GM19455 (cell line): ENCODE measurements around the gene FMN2.
"Not testable (repeated sequence)": the region's sequence is repeated elsewhere in the genome, so short reads cannot be mapped to it uniquely, and the experiment has no call there.

Source experiments
- ATAC-seq: cut with Tn5 transposase; IDR thresholded peaks from one replicate; pipeline ENCODE4 v1.9.1; 2021; ENCODE audit not compliant: unreplicated experiment

The FMN2 gene

DNA sequence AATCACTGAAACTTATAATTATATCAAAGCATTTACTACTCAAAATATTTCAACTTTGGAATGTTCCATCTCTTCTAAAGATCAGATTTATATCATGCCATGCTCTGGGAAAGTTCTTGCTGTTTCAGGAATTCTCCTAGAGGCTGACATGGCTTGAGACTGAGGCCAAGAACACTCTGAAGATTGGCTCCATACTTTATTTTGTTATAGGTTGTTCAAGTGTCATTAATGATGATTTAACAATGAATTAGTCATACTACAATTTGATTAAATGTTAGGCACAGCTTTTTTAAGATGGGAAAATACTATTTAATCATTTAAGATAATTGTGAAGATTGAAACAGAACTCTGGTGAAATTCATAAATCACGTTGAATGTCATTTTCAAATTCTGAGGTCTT is 264.9 kb downstream of the FMN2 start:
- ATAC-seq = no peak

DNA sequence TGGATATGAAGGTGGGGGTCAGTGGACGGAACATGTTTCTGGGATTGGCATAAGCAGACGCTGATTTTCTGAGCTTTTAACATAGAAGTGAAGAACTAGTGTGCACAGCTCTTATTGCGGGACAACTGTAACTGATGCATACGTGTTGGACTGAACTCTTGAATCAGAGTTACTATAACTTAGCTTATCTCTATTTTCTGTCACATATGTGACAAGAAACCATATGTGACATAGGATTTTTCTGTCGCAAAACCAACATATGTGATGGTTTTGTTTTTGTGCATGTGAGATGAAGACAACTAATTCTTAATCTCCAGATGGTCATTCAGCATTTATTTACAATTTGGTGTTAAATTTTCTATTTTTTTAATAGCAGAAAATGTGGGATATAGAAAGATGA is 270.4 kb downstream of the FMN2 start:
- ATAC-seq = no peak

DNA sequence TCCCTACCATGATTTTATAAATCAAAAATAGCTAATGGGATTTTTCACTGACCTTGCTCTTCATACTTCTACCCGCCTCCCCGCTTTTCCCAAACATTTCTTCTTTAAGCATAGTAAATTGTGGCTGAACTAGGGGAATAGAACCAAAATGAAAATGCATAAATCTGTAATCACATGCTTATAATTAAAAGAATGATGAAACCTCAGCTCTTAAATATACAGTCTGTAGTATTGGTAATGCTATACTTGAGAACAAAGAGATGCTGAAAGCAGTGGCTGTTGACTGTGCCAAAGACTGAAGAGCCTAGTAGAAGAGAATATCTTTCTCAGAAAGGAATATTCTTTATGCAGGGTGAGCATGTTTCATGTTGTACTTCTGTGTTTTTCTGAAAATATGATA is 271.1 kb downstream of the FMN2 start:
- ATAC-seq = no peak

DNA sequence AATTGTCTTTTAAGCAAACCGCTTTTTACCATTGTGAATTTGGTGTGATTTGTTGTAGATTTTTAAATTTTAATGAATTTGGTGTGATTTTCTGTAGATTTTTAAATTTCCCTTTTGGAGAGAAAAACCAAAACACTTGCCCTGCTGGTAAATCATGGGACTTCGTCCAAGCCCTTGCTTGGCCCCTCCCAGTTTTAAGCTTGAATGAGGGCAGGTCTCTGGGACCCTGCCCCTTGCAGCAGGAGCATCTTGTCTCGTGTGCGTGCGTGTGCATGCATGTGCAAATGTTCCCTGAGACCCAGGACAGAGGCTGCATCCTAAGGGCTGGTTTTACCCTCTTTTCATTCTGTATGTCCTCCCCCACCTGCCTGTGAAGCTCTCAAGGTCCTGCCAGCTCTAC is 271.6 kb downstream of the FMN2 start:
- ATAC-seq = no peak

GRCh38 chr1:240363914-240364313 is 272.2 kb downstream of the FMN2 start:
- no peak for ATAC-seq

GRCh38 chr1:240366636-240367035 is 275.0 kb downstream of the FMN2 start:
- no peak for ATAC-seq

GRCh38 chr1:240385551-240385950 is 293.9 kb downstream of the FMN2 start:
- no peak for ATAC-seq

DNA sequence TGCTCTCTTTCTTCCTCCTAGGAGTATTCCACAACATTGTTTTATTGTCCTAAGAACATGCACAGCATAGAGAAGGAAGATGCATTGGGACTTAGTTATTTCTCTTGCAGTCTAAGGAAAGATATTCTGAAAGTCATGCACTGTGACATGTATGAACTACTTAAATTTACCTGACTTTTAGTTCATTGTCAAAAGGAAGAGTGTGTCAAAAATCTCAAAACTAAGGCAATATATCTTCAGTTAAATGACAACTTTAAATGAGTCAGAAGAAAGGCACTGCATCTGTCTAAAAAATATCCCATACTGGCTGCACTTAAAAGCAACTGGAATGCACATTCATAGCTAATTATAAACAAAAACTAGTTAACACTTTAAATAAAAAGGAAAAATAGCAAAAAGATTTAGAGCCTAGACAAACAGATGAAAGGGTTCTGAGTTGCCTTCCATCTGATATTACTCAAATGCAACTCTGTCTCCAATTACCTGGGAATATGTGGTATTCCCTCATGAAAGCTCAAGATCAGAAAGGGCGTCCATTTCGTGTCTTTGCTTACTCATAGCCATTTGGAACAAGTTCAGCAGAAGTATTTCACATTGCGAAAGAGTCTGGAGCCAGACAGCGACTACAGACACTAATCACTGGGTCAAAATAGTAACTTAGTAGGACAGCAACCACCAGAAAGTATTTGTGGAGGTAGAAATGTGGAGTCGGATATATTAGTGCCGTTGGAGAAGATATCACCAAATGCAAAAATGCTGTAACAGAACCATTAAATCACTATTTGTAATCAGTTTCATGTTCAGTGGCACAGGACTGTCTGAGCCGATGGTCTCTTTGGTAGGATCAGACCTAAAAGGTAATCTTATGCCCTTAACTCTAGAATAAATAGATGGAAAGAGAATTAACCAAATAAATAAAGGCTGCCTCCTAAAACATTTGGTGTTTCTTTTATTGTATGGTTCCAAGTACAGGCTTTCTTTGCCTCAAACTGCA is 294.6 kb downstream of the FMN2 start:
- no peak for ATAC-seq

GRCh38 chr1:240387051-240387450 is 295.4 kb downstream of the FMN2 start:
- ATAC-seq = no peak

DNA sequence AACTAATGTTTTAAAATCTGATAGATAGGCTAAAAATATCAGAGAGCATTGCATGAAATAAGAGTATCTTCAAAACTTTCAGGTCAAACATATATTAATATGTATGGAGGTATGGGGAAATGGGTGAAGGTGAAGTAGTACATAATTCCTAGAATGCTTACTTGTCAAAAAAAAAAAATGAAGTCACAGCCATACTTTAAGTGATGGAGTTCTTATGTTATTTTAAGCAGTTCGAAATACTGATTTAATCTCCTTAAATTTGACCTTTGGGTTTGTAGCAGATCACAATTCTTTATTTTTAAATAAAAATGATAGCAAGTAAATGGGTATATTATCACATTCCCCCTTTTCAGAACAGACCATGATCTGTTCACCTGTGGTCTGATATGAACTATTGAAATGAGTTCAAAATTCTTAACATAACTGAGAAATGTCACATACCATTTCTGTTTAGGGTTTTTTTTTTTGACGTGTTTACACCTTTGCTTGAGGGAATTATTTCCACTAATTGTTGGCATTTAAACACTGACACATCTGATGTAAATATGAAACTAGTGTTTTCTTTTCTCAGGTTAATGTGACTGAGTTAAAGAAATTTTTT is 300.1 kb downstream of the FMN2 start:
- no peak for ATAC-seq

DNA sequence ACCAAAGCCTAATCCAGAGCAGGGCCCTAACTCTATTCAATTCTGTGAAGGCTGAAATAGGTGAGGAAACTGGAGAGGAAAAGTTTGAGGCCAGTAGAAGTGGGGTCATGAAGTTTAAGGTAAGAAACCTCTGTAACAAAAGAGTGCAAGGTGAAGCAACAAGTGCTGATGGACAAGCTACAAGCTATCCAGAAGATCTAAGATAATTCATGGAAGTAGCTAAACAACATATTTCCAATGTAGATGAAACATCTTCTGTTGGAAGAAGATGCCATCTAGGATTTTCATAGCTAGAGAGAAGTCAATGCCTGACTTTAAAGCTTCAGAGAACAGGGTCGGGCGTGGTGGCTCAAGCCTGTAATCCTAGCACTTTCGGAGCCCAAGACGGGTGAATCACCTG is 302.7 kb downstream of the FMN2 start:
- no peak for ATAC-seq

GRCh38 chr1:240395336-240395735 is 303.7 kb downstream of the FMN2 start:
- no peak for ATAC-seq

DNA sequence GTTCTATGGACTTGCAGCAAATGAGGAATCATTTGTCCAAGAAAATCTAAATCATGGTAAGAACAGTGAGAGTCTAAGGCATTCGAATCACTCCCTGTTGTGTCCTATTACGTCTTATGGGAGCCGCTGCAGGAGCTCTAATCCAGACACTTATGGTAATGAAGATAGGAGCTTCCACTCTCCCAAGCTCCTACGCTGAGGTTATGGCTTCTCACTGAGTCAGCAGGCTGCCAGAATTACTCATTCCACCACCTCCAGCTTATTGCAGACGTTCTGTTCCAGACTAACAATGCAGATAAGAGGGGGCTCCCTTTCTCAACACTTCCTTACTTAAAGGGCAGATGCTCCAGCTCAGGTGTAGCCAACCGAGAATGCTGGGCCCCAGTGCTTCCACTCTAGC is 307.7 kb downstream of the FMN2 start:
- no peak for ATAC-seq

GRCh38 chr1:240401731-240402130 is 310.0 kb downstream of the FMN2 start:
- no peak for ATAC-seq

DNA sequence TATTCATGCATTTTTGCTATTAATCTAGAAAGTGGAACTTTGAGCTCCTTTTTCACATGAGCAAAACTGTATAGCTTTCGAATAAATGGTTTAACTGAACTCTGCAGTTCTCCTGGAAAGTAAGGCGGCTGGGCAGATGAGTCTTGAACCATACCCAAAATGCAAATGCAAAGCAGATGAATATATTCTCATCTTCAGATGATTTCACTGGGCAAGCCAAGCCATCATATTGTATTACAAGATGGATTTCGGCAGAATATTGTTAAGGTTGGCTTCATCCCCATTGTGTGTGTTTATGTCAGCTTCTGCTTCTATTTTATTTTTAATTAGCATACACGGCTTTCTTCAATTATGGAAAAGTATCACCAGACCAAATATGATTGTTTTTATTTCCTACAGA is 310.6 kb downstream of the FMN2 start:
- ATAC-seq = no peak

GRCh38 chr1:240404286-240404685 is 312.6 kb downstream of the FMN2 start:
- ATAC-seq = no peak

DNA sequence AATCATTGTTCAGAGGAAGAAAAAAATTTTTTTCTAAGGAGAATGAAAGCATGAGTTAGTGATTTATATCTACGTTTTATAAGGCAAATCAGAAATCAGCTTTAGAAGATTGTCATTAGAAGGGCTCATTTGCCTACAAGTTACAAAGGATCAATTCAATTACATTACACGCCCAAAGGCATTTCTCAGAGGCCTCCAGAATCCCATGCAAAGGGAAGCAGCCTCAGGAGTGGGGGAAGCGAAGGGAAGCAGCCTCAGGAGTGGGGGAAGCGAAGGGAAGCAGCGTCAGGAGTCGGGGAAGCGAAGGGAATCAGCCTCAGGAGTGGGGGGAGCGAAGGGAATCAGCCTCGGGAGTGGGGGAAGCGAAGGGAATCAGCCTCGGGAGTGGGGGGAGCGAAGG is 314.1 kb downstream of the FMN2 start:
- ATAC-seq = no peak

DNA sequence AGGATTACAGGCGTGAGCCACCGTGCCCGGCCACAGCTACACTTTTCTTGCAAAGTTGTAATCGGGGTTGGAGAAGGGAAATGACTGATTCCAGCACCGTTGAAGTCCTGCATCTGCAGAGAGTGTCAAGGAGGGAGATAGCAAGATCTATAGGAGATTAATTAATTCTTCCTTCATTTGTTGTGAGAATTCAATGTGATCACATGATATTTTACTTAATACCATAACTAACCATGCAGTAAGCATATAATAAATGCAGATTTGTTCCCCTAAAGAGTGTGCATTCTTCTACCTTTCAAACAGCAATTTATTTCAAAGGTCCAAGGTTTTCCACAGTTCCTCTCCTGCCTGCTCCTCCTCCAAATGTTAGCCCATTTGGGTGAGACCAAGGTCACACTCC is 315.7 kb downstream of the FMN2 start:
- no peak for ATAC-seq

DNA sequence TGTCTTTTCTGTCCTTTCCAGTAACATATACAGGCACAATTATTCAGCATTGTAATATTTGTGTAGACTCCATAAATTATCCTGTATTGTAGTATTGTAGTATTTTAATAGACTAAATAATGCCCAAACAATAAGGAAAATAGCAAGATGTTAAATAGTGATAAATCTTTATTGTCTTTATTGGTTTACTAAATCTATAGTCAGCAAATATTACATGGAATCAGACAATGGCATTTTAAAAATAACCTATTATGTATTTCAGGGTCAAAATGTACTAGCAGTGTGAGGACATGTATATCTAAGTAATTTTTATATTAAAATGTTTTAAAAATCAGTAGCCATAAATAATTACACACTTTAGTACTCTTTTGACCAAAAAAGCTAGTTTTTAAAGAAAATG is 317.9 kb downstream of the FMN2 start:
- ATAC-seq = no peak

DNA sequence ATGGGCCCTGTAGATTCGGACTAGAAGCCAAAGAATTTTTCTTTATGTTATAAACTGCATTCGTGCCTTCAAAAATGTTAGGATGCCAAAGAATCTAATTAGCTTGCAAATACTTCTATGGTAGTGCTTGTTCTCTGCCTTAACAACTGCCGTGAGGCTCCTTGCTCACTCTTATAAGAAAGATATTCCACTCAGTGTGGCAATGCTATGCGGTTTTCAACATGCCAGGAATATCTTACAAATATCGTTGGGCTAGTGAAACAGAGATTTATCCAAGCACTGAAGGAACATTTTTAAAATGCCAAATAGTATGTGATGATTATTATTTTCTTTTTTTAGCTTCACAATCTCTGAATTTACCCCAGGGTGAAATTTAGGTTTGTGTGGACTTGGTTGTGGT is 322.0 kb downstream of the FMN2 start:
- ATAC-seq = no peak

DNA sequence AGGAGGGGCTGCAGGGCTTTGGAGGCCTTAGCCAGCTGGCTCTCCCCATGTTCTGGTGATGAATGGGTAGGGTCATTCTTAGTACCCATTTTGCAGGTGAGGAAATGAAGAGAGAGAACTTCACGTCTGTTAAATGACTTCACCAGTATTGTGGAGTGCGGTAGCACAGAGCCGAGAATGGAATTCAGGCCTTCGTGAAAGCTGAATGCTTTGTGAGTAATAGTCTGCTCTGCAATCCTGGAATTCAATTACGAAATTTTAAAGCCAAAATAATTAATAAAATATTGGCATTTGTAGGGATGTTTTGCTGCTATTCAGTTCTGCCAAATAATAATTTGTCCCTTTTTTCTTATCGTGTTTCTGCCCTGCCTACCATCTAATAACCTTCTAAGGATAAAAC is 322.6 kb downstream of the FMN2 start:
- no peak for ATAC-seq

DNA sequence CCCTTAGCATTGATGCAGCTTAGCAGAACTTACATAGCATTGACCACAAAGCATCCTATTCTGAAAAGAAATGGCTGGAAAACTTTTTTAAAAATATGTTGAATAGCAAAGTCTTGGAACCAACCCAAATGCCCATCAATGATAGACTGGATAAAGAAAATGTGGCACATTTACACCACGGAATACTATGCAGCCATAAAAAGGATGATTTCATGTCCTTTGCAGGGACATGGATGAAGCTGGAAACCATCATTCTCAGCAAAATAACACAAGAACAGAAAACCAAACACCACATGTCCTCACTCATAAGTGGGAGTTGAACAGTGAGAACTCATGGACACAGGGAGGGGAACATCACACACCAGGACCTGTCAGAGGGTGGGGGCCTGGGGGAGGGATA is 323.3 kb downstream of the FMN2 start:
- not testable (repeated sequence) for ATAC-seq

GRCh38 chr1:240415532-240415931 is 323.8 kb downstream of the FMN2 start:
- ATAC-seq = no peak
